GM23248 (cell line): ENCODE measurements around the gene KATNB1. TPM values are rescaled to one million over a fixed set of nuclear protein-coding genes. Genes with fewer than 3 reads are reported as not detected.

Experiments used
- DNase-seq: peaks from one replicate; pipeline ENCODE4 v3.0.0-alpha.2; 2015
- H2AFZ ChIP-seq: fragments of 200-600 bp; sonication (generic); 2 replicates; pipeline ENCODE4 v1.6.1; 2016; ENCODE audit warnings: antibody characterized with exemption
- H3F3A ChIP-seq: fragments of 200-600 bp; sonication (generic); 2 replicates; pipeline ENCODE4 v1.6.1; 2016; ENCODE audit warnings: mild to moderate bottlenecking, antibody characterized with exemption, mixed run types; ENCODE audit not compliant: insufficient read depth
- H3K27ac ChIP-seq: fragments of 200-600 bp; sonication (generic); 2 replicates; pipeline ENCODE4 v1.5.1; 2016; ENCODE audit warnings: mild to moderate bottlenecking
- H3K27me3 ChIP-seq: fragments of 200-600 bp; sonication (generic); replicated peaks from 2 replicates; pipeline ENCODE4 v1.6.1; 2016; ENCODE audit warnings: mild to moderate bottlenecking; ENCODE audit not compliant: insufficient read depth
- H3K36me3 ChIP-seq: fragments of 200-600 bp; sonication (generic); 2 replicates; pipeline ENCODE4 v1.6.1; 2016; ENCODE audit warnings: low read depth, mild to moderate bottlenecking
- H3K4me1 ChIP-seq: fragments of 200-600 bp; sonication (generic); 2 replicates; pipeline ENCODE4 v1.6.1; 2016; ENCODE audit warnings: mild to moderate bottlenecking; ENCODE audit not compliant: insufficient read depth
- H3K4me2 ChIP-seq: fragments of 200-600 bp; sonication (generic); one replicate; pipeline ENCODE4 v1.6.1; 2016; ENCODE audit warnings: mild to moderate bottlenecking; ENCODE audit not compliant: unreplicated experiment
- H3K4me3 ChIP-seq: fragments of 200-600 bp; sonication (generic); 2 replicates; pipeline ENCODE4 v1.5.1; 2016; ENCODE audit warnings: mild to moderate bottlenecking
- H3K79me2 ChIP-seq: fragments of 200-600 bp; sonication (generic); 2 replicates; pipeline ENCODE4 v1.6.1; 2016; ENCODE audit warnings: mild to moderate bottlenecking; ENCODE audit not compliant: insufficient read depth
- H3K9ac ChIP-seq: fragments of 200-600 bp; sonication (generic); 2 replicates; pipeline ENCODE4 v1.6.1; 2016; ENCODE audit warnings: mild to moderate bottlenecking
- H3K9me2 ChIP-seq: fragments of 200-600 bp; sonication (generic); 2 replicates; pipeline ENCODE4 v1.6.1; 2016; ENCODE audit warnings: mixed run types, mild to moderate bottlenecking, moderate library complexity; ENCODE audit not compliant: insufficient read depth
- H3K9me3 ChIP-seq: fragments of 200-600 bp; sonication (generic); one replicate; pipeline ENCODE4 v1.6.1; 2017; ENCODE audit warnings: low read depth
- H4K20me1 ChIP-seq: fragments of 200-600 bp; sonication (generic); 2 replicates; pipeline ENCODE4 v1.6.0; 2016; ENCODE audit not compliant: insufficient read depth
- EZH2 ChIP-seq: fragments of 200-600 bp; sonication (generic); IDR thresholded peaks from 2 replicates; pipeline ENCODE4 v1.6.1; 2018; ENCODE audit warnings: antibody characterized with exemption, mild to moderate bottlenecking; ENCODE audit not compliant: insufficient read depth, poor library complexity, severe bottlenecking
- EZH2phosphoT487 ChIP-seq: fragments of 200-600 bp; sonication (generic); IDR thresholded peaks from 2 replicates; pipeline ENCODE4 v1.6.1; 2018; ENCODE audit warnings: antibody characterized with exemption, moderate library complexity, mild to moderate bottlenecking, low read depth; ENCODE audit not compliant: insufficient read depth
- WGBS, 2 experiments: methylation state at CpG; one replicate each; pipeline ENCODE4 v1.1.6; 2015 to 2017; ENCODE audit warnings: low lambda C conversion rate in 2 of 2, low coverage in 1 of 2; ENCODE audit errors: missing lambda C conversion rate in 2 of 2; 5-methylcytosine and 5-hydroxymethylcytosine counted together
- in situ Hi-C: fragments of 300-500 bp; cut with MboI; formaldehyde crosslinking; loops from 2 replicates; pipeline ENCODE4 v1.15.0; 2020
- polyA plus RNA-seq: library from polyadenylated mRNA; unstranded; fragments of >200 nt; fragmentation: Nextera tagmentation; extraction: Ambion mirVana; gene quantifications from 2 replicates; pipeline ENCODE4 v1.2.1, GENCODE V29; 2016
- total RNA-seq: library from RNA; depleted of rRNA; stranded (reverse); fragments of >200 nt; shearing (Covaris generic); gene quantifications from 2 replicates; pipeline ENCODE4 v1.2.3, GENCODE V29; 2014

KATNB1 gene
- total and polyA plus RNA-seq, 2 experiments from 2014 or later = 19.3 to 20.2 TPM

DNA sequence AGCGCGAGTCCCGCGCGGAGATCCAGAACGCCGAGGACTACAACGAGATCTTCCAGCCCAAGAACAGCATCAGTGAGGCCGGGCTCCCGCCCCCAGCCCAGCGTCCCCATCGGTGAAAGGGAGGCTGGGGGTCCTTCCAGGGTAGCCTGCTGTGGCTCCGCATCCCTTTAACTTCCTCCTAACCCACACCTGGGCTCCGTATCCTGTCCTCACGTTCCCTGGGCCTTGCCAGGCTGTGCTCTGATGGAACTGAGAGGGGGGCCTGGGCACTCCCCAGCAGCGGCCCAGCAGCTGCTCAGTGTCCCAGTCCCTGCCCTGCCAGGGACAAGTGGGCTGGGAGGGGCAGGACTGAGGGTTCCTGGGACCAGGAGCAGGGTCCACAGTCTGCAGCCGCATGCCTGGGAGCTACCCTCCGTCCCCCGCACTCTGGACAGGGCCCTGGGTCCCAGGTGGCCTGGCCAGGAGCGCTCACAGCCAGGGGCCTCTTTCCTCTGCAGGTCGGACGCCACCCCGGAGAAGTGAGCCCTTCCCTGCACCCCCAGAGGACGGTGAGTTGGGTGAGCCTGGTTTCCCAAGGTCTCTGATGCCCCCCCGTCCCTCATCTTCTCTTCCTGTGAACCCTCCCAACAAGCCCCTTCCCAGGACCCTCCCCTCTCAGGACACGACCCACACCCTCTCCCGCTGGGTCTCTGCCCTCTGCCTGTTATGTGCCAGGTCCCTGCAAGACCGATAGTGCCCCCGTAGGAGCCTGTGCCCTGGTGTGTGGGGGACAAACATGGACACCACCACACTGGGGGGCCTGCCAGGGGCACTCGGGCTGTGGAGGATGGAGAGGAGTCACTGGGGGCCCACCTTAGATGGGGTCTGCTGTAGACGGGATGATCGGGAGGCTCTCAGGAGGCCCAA is 18.1 kb downstream of the KATNB1 start:
- Histone ChIP-seq H3K36me3 (no peaks in the 10 kb centered on the region), H3K27ac (no peak overlapping the region), H3K27me3 (no peaks in the 10 kb centered on the region), H3K9ac (no peak overlapping the region), H3K9me3 (no peaks in the 10 kb centered on the region), H2AFZ (no peak overlapping the region), H3K79me2 (no peaks in the 10 kb centered on the region), H3F3A (no peaks in the 10 kb centered on the region), H3K4me2 (no peak overlapping the region), H3K4me1 (no peaks in the 10 kb centered on the region), H4K20me1 (no peaks in the 10 kb centered on the region), H3K9me2 (no peaks in the 10 kb centered on the region), H3K4me3 (no peak overlapping the region)
- 90 to 92% methylated on average over 29 to 32 of the region's 32 CpGs for WGBS, 2 experiments
- TF ChIP-seq EZH2phosphoT487 = no peak
- TF ChIP-seq EZH2 = no peak
- no peak for DNase-seq
- in situ Hi-C loops = no loop called here

- no peaks in the 10 kb centered on the region for H3K36me3 ChIP-seq
- H3K4me2 ChIP-seq = no peak overlapping the region
- no peak overlapping the region for H3K9ac ChIP-seq
- no peaks in the 10 kb centered on the region for H3K79me2 ChIP-seq
- H3K9me3 ChIP-seq = no peaks in the 10 kb centered on the region
- no peaks in the 10 kb centered on the region for H3K9me2 ChIP-seq
- no peak overlapping the region for H3K27ac ChIP-seq
- no peaks in the 10 kb centered on the region for H3K27me3 ChIP-seq
- H3K4me1 ChIP-seq = no peaks in the 10 kb centered on the region
- no peaks in the 10 kb centered on the region for H3F3A ChIP-seq
- 82 to 88% methylated on average over 9 of the region's 9 CpGs for WGBS, 2 experiments
- in situ Hi-C loops = no loop called here
- DNase-seq = peak; percentile 23
- H4K20me1 ChIP-seq = no peaks in the 10 kb centered on the region
- no peak overlapping the region for H3K4me3 ChIP-seq
- TF ChIP-seq EZH2phosphoT487 = no peak
- no peak for TF ChIP-seq EZH2
- H2AFZ ChIP-seq = no peak overlapping the region
Measured at GRCh38 chr16:57754354-57755060, 18.9 kb downstream of the KATNB1 start.

DNA sequence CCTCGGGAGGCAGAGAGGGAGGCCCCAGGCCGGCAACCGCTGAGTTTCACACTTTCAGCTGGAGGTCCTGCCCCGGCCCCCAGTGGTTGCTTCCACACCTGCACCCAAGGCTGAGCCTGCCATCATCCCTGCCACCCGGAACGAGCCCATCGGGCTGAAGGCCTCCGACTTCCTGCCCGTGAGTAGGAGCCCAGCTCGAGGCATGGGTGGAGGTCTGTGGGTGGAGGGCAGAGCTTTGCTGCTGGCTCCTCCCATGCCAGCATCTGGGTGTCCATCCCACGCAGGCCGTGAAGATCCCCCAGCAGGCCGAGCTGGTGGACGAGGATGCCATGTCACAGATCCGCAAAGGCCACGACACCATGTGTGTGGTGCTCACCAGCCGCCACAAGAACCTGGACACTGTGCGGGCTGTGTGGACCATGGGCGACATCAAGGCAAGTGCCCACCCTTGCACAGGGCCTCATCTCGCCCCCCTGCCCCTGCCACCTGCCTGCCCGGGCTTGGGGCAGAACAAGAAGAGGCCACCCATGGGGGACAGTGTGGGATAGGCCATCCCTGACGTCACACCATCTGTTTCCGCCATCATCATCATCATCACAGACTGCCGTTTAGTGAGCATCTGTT is 19.6 kb downstream of the KATNB1 start:
- 76 to 85% methylated on average over 23 to 24 of the region's 24 CpGs for whole genome bisulfite sequencing, 2 experiments
- H3K36me3 ChIP-seq = no peaks in the 10 kb centered on the region
- H3K4me1 ChIP-seq = no peaks in the 10 kb centered on the region
- H3K9me3 ChIP-seq = no peaks in the 10 kb centered on the region
- no peak overlapping the region for H3K4me2 ChIP-seq
- no peaks in the 10 kb centered on the region for H3F3A ChIP-seq
- in situ Hi-C loops = no loop called here
- H3K9me2 ChIP-seq = no peaks in the 10 kb centered on the region
- H2AFZ ChIP-seq = no peak overlapping the region
- no peak for TF ChIP-seq EZH2
- no peak for TF ChIP-seq EZH2phosphoT487
- no peak overlapping the region for H3K27ac ChIP-seq
- H3K79me2 ChIP-seq = no peaks in the 10 kb centered on the region
- DNase-seq = no peak
- no peaks in the 10 kb centered on the region for H4K20me1 ChIP-seq
- H3K27me3 ChIP-seq = no peaks in the 10 kb centered on the region
- no peak overlapping the region for H3K4me3 ChIP-seq
- H3K9ac ChIP-seq = no peak overlapping the region

- Histone ChIP-seq H3K79me2 (no peaks in the 10 kb centered on the region), H3F3A (no peaks in the 10 kb centered on the region), H3K9ac (no peak overlapping the region), H3K9me3 (no peaks in the 10 kb centered on the region), H3K27me3 (no peaks in the 10 kb centered on the region), H3K4me1 (no peaks in the 10 kb centered on the region), H3K4me3 (no peak overlapping the region), H3K36me3 (no peaks in the 10 kb centered on the region), H3K9me2 (no peaks in the 10 kb centered on the region), H2AFZ (no peak overlapping the region), H4K20me1 (no peaks in the 10 kb centered on the region), H3K27ac (no peak overlapping the region), H3K4me2 (no peak overlapping the region)
- WGBS, 2 experiments = 82 to 85% methylated on average over 15 to 18 of the region's 18 CpGs
- no peak for TF ChIP-seq EZH2
- no peak for TF ChIP-seq EZH2phosphoT487
- no peak for DNase-seq
- in situ Hi-C loops = no loop called here
Measured at GRCh38 chr16:57755726-57756423, 20.3 kb downstream of the KATNB1 start.
